GM10248 (cell line): ENCODE data around the gene DAB1.

ENCODE experiments used
- CTCF ChIA-PET: fragments of 300-600 bp; sonication (Branson Sonifier 250); formaldehyde crosslinking; extraction: SDS; loops from one replicate; lab custom pipeline; 2021; ENCODE audit warnings: antibody characterized with exemption; lab: Yijun Ruan, JAX
- POLR2A ChIA-PET: fragments of 350-650 bp; sonication (Branson Sonifier 250); formaldehyde crosslinking; extraction: SDS; loops from one replicate; lab custom pipeline; 2020; ENCODE audit warnings: antibody characterized with exemption; lab: Yijun Ruan, JAX
- DNase-seq: peaks from one replicate; pipeline ENCODE4 v3.0.0; 2012; ENCODE audit errors: extremely low spot score
- CTCF ChIP-seq: IDR thresholded peaks from 2 replicates; pipeline ENCODE4 v1.5.1; 2012; ENCODE audit warnings: mild to moderate bottlenecking, low read depth; ENCODE audit errors: extremely low read depth, missing control alignments, control extremely low read depth

The DAB1 gene

GRCh38 chr1:57162607-57163261 is 261.1 kb downstream of the DAB1 start:
- TF ChIP-seq CTCF: no peak

GRCh38 chr1:57160594-57160993 is 263.3 kb downstream of the DAB1 start:
- POLR2A ChIA-PET: no interaction called here
- CTCF ChIA-PET: no interaction called here
- DNase-seq: no peak
- no peak for TF ChIP-seq CTCF

More at GRCh38 chr1:57162607-57163261, 261.1 kb downstream of the DAB1 start:
- no peak for DNase-seq
- ChIA-PET POLR2A (no interaction called here), CTCF (no interaction called here)

- CTCF ChIA-PET: interaction anchor here (1.0 kb wide), 1 partner anchor 13 kb away, joined by 3 read pairs; no protein-coding TSS in a partner anchor
Observed at GRCh38 chr1:57158604-57158998, 265.3 kb downstream of the DAB1 start.

GRCh38 chr1:57157818-57158603 is 265.8 kb downstream of the DAB1 start:
- TF ChIP-seq CTCF: no peak
- ChIA-PET CTCF (interaction anchor here (1.0 to 1.5 kb wide), 2 partner anchors 12 to 13 kb away, joined by 3 read pairs; no protein-coding TSS in a partner anchor), POLR2A (no interaction called here)
- no peak for DNase-seq

More at GRCh38 chr1:57158604-57158998, 265.3 kb downstream of the DAB1 start:
- no peak for DNase-seq
- POLR2A ChIA-PET: no interaction called here
- TF ChIP-seq CTCF: no peak

- TF ChIP-seq CTCF: no peak
- no peak for DNase-seq
- ChIA-PET CTCF (interaction anchor here (1.5 kb wide), 1 partner anchor 14 kb away, joined by 3 read pairs; no protein-coding TSS in a partner anchor), POLR2A (no interaction called here)
Observed at GRCh38 chr1:57156907-57157306, 267.0 kb downstream of the DAB1 start.

GRCh38 chr1:57146100-57146499 is 277.8 kb downstream of the DAB1 start:
- ChIA-PET POLR2A (no interaction called here), CTCF (interaction anchor here (1.1 kb wide), 1 partner anchor 13 kb away, joined by 3 read pairs; no protein-coding TSS in a partner anchor)
- TF ChIP-seq CTCF: no peak
- no peak for DNase-seq
